LNCAP (cell line): ENCODE measurements around the gene EFEMP1.

Experiments
- CTCF ChIP-seq: fragments of 450-650 bp; IDR thresholded peaks from 2 replicates; pipeline ENCODE4 v1.5.1; 2017; ENCODE audit warnings: mild to moderate bottlenecking

Gene EFEMP1

DNA sequence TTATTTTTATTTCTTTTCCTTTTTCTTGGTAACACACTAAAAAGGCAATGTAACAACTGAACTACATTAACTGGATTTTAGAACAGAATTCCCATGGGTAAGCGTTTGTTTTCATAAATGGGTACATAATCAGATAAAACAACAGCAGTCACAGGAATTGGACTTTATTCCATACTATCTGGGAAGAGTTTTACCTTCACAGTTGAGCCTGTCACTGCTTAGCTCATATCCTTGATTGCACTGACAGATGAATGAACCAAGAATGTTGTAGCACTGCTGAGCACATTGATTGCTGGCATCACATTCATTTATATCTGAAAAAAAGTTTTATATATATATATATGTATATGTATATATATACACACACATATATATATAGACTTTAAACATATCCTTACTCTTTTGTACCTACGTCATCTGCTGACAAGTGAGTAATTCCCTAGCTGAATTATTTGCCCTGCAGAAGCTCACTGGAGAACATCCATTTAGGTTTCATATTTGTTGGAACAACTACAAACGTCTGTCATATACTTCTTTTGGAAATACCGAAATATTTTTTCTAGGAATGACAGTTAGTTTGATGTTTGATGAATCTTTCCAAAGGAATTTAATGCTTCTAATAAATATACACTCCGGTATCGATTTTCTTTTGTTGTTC is 47.0 kb downstream of the EFEMP1 start:
- no peak for TF ChIP-seq CTCF

- TF ChIP-seq CTCF = no peak
These were observed 48.0 kb downstream of the EFEMP1 start for GRCh38 chr2:55875434-55876135.

- no peak for TF ChIP-seq CTCF
These were observed 49.2 kb downstream of the EFEMP1 start for GRCh38 chr2:55874338-55874737.

- no peak for TF ChIP-seq CTCF
These were observed 51.9 kb downstream of the EFEMP1 start for GRCh38 chr2:55871637-55872036.

DNA sequence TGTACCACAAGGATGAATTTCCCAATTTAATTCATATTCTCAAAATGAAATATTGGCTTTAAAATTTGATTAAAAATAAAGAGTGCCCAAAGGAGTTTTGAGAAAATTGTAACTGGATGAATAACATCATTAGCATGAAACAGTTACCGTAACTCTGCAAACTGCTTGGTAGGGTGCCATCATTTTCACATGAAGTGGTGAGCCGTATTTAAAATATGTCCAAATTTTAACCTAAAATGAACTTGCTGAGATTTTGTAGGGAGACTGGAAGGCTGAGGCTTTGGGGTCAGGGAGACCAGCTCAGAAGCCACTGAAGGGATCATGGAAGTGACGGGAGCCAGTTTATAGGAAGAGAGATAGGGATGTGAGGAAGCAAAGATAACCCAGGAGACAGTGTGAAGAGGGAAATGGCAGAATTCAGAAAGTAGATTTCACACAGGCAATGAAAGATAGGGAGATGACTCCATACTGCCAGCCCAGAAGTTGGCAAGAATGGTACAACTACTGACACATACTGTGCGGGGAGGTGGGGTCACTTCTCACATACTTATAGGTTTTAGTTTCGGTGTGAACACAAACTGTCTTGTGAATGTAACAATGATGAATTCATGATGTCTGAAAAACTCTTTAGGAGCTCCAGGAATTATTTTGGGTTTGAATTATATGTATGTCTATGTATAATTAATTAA is 53.8 kb downstream of the EFEMP1 start:
- TF ChIP-seq CTCF = no peak

GRCh38 chr2:55865096-55865835 is 58.3 kb downstream of the EFEMP1 start:
- no peak for TF ChIP-seq CTCF

GRCh38 chr2:55864351-55865084 is 59.1 kb downstream of the EFEMP1 start:
- no peak for TF ChIP-seq CTCF
